Measurements from ENCODE around the gene TUBA8.

- TF ChIP-seq RARB (CRISPR knock-in tag; IDR thresholded peaks at IDR 0.05) (no peak), PATZ1 (CRISPR knock-in tag; IDR thresholded peaks at IDR 0.05; ENCODE audit: borderline replicate concordance) (no peak), GLIS3 (CRISPR knock-in tag; IDR thresholded peaks at IDR 0.05) (no peak), ZNF8 (CRISPR knock-in tag; IDR thresholded peaks at IDR 0.05) (no peak), PPARA (CRISPR knock-in tag; IDR thresholded peaks at IDR 0.05; ENCODE audit: borderline replicate concordance) (no peak), ZFP3 (CRISPR knock-in tag; IDR thresholded peaks at IDR 0.05) (no peak), TSHZ2 (CRISPR knock-in tag; IDR thresholded peaks at IDR 0.05) (no peak), SNAI2 (CRISPR knock-in tag; IDR thresholded peaks at IDR 0.05) (no peak), TOX (CRISPR knock-in tag; IDR thresholded peaks at IDR 0.05; ENCODE audit: borderline replicate concordance) (no peak)
- TF ChIP-seq, protein P1, sequence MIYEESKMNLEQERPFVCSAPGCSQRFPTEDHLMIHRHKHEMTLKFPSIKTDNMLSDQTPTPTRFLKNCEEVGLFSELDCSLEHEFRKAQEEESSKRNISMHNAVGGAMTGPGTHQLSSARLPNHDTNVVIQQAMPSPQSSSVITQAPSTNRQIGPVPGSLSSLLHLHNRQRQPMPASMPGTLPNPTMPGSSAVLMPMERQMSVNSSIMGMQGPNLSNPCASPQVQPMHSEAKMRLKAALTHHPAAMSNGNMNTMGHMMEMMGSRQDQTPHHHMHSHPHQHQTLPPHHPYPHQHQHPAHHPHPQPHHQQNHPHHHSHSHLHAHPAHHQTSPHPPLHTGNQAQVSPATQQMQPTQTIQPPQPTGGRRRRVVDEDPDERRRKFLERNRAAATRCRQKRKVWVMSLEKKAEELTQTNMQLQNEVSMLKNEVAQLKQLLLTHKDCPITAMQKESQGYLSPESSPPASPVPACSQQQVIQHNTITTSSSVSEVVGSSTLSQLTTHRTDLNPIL (CRISPR knock-in tag; IDR thresholded peaks at IDR 0.05; ENCODE audit: low read depth) = no peak
Observed at GRCh38 chr22:18066181-18066859, 44.3 kb upstream of the TUBA8 start.
